ENCODE results near the gene MAP3K20. TPM values are rescaled to one million over a fixed set of nuclear protein-coding genes. Genes with fewer than 3 reads are reported as not detected.
A peak's percentile ranks its signal among the peaks of the same experiment; 100 is the strongest.

MAP3K20 gene
- total RNA-seq, 1 donor, result 136 TPM

DNA sequence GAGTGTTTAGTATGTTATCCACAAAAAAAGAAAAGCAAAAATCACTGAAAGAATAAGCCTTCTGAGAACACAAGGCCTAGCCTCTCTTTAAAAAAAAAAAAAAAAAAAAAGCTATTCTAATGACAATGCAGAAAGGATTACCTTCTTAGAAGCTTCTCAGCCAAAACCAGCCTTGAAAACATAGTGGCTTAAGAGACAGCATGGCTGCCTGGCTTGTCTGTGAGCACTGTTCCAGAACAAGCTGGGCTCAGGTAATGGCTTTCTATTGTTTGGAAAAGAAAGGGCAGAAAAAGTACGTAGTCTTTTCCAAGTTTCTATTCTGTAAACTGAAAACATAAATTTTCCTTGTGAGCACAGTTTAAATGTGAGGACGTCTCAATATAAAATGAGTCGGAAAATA, 119.5 kb downstream of the MAP3K20 start:
- H3K4me3 ChIP-seq (ENCODE audit: low read depth, low read length), result no peak overlapping the region
- no peak for DNase-seq (ENCODE audit: low read depth)
- TF ChIP-seq, protein P1, sequence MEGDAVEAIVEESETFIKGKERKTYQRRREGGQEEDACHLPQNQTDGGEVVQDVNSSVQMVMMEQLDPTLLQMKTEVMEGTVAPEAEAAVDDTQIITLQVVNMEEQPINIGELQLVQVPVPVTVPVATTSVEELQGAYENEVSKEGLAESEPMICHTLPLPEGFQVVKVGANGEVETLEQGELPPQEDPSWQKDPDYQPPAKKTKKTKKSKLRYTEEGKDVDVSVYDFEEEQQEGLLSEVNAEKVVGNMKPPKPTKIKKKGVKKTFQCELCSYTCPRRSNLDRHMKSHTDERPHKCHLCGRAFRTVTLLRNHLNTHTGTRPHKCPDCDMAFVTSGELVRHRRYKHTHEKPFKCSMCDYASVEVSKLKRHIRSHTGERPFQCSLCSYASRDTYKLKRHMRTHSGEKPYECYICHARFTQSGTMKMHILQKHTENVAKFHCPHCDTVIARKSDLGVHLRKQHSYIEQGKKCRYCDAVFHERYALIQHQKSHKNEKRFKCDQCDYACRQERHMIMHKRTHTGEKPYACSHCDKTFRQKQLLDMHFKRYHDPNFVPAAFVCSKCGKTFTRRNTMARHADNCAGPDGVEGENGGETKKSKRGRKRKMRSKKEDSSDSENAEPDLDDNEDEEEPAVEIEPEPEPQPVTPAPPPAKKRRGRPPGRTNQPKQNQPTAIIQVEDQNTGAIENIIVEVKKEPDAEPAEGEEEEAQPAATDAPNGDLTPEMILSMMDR (IDR thresholded peaks at IDR 0.05; ENCODE audit: insufficient read depth, low read depth, low read length), result no peak

DNA sequence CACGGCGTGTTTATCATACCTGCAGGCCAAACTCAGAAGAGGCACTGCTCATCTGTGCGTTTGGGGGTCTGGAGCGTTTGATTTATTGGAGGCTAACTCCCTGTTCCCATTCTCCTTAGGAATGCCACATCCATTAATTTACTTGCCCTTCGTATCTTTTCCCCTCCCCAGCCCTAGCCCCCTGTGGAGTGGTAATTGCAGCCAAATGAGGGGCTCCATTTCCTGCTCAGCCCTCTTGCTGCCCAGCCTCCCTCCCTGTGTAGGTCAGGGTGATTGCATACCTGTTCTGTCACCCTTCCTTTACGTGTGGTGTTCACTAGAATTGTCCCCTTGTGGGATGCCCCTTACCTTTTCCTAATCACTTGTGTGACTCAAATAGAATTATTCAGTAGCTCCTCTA, 120.4 kb downstream of the MAP3K20 start:
- TF ChIP-seq, protein P1 (IDR thresholded peaks at IDR 0.05; ENCODE audit: insufficient read depth, low read depth, low read length), result no peak
- no peak overlapping the region for H3K4me3 ChIP-seq (ENCODE audit: low read depth, low read length)
- DNase-seq (ENCODE audit: low read depth), result no peak

DNA sequence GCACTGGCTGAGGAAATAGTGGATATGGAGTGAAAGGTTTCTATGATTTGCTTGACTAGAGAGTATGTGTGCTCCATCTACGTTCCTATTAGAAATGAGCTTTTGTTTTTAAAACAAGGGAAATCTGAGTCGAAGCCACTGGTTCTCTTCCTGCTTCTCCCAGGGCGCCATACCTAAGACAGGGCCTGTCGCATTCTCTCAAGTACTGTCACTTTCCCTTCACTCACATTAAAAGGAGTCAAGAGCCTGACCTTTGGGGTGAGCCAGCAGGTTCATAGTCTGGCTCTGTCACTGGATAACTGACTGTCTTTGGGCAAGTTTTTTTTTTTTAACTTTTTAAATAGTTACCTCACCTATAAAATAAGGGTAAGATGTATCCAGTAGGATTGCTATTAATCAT, 121.0 kb downstream of the MAP3K20 start:
- no peak for DNase-seq (ENCODE audit: low read depth)
- no peak overlapping the region for H3K4me3 ChIP-seq (ENCODE audit: low read depth, low read length)
- TF ChIP-seq, protein P1 (IDR thresholded peaks at IDR 0.05; ENCODE audit: insufficient read depth, low read depth, low read length), result no peak

DNA sequence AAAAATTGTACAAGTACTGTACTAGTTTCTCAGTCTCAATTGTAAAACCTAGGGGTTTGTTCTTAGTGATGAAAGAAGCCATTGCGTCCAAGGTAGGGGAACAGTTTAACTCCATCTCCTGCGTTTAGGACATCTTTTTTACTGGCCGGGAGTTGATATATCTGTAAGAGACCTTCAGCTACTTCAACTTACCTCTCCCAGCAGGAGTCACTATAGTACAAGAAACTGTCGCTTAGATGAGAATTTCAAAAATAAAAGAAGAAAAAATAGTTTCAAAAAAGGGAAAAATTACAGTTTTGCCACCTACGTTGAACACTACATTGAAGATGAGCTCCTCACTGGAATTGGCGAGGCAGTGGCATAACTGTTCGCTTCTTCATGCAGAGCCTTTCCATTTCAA, 122.7 kb downstream of the MAP3K20 start:
- H3K4me3 ChIP-seq (ENCODE audit: low read depth, low read length), result no peak overlapping the region
- DNase-seq (ENCODE audit: low read depth), result no peak
- TF ChIP-seq, protein P1 (IDR thresholded peaks at IDR 0.05; ENCODE audit: insufficient read depth, low read depth, low read length), result no peak

DNA sequence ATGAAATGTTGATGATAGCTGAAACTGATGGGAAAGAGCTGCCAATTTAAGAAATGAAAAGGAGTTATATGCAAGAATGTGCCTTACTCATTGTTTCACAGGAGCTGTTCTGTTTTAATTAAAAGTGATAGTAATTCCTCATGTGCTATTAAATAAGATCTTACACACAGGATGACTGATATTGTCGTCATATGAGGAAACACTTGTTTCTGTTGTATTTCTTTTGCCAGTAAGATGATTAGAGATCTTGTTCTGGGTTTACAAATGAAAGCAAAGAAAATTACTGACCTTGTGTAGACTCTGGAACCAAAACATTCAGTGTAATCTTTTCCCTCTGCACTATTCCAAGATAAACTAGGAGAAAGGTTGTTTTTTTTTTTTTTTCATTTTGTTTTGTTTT, 123.6 kb downstream of the MAP3K20 start:
- TF ChIP-seq, protein P1 (IDR thresholded peaks at IDR 0.05; ENCODE audit: insufficient read depth, low read depth, low read length), result no peak
- DNase-seq (ENCODE audit: low read depth), result peak; percentile 36

DNA sequence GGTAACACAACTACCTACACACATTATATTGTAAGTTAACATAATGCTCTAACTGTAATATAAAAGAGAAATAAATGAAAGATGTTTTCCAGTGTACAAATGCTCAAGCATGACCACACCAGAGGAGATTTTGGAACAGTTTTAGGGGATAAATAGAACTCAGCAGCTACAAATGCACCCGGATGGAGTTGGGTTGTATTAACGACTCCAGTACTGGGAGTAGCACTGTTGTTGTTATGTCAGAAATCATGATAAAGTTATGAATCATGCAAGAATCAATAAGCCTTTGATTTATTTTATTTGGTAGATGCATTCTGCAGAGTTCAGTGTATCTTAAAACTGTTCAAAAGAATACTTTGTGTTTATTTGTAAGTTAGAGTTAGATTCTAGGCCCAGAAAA, 126.9 kb downstream of the MAP3K20 start:
- TF ChIP-seq, protein P1 (IDR thresholded peaks at IDR 0.05; ENCODE audit: insufficient read depth, low read depth, low read length), result no peak
- no peak overlapping the region for H3K4me3 ChIP-seq (ENCODE audit: low read depth, low read length)
- no peak for DNase-seq (ENCODE audit: low read depth)

More for the DNA sequence above, 123.6 kb downstream of the MAP3K20 start:
- no peak overlapping the region for H3K4me3 ChIP-seq (ENCODE audit: low read depth, low read length)

DNA sequence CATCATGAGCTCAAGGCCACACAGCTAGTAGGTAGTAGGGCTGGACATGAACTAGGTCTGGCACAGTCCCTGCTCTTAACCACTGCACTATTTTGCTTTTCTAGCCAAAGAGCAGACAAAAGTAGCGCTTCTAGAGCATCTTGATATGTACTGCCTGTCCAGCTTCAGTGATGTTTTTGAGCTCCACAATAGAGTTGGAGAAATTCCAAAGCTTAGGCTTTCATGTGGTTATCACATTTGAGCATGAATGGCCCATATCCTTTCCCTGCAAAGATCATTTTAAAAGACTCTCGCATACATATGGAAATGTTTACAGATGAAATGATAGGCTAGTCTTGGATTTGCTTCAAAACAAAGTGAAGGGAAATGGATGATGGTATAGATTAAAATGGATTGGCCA, 128.7 kb downstream of the MAP3K20 start:
- no peak overlapping the region for H3K4me3 ChIP-seq (ENCODE audit: low read depth, low read length)
- TF ChIP-seq, protein P1 (IDR thresholded peaks at IDR 0.05; ENCODE audit: insufficient read depth, low read depth, low read length), result no peak
- DNase-seq (ENCODE audit: low read depth), result no peak
